ENCODE results near the gene C19orf47. TPM values are rescaled to one million over a fixed set of nuclear protein-coding genes. Genes with fewer than 3 reads are reported as not detected.

The C19orf47 gene
- total RNA-seq, 1 donor from 2014 or later: 25.8 TPM

GRCh38 chr19:40321076-40321475, 27.1 kb downstream of the C19orf47 start:
- no peak for TF ChIP-seq CTCF (IDR thresholded peaks at IDR 0.05; ENCODE audit: partially characterized antibody, unreplicated experiment)
- Mint-ChIP-seq H3K4me1 (ENCODE audit: low read depth, unreplicated experiment) (no peaks in the 10 kb centered on the region), H3K27me3 (ENCODE audit: unreplicated experiment) (peaks cover 2% of the 10 kb centered on the region), H3K27ac (ENCODE audit: unreplicated experiment) (no peak overlapping the region), H3K9me3 (ENCODE audit: unreplicated experiment) (no peaks in the 10 kb centered on the region), H3K4me3 (ENCODE audit: unreplicated experiment) (no peak overlapping the region), H3K36me3 (ENCODE audit: unreplicated experiment) (no peaks in the 10 kb centered on the region)
- no peak for DNase-seq

- Mint-ChIP-seq H3K27ac (ENCODE audit: unreplicated experiment) (no peak overlapping the region), H3K36me3 (ENCODE audit: unreplicated experiment) (no peaks in the 10 kb centered on the region), H3K27me3 (ENCODE audit: unreplicated experiment) (peaks cover 2% of the 10 kb centered on the region), H3K4me3 (ENCODE audit: unreplicated experiment) (no peak overlapping the region), H3K4me1 (ENCODE audit: low read depth, unreplicated experiment) (no peaks in the 10 kb centered on the region), H3K9me3 (ENCODE audit: unreplicated experiment) (no peaks in the 10 kb centered on the region)
- DNase-seq: no peak
- no peak for TF ChIP-seq CTCF (IDR thresholded peaks at IDR 0.05; ENCODE audit: partially characterized antibody, unreplicated experiment)
Measured at GRCh38 chr19:40320558-40320935, 27.6 kb downstream of the C19orf47 start.

- Mint-ChIP-seq H3K27ac (ENCODE audit: unreplicated experiment) (no peak overlapping the region), H3K9me3 (ENCODE audit: unreplicated experiment) (no peaks in the 10 kb centered on the region), H3K27me3 (ENCODE audit: unreplicated experiment) (no peaks in the 10 kb centered on the region), H3K36me3 (ENCODE audit: unreplicated experiment) (no peaks in the 10 kb centered on the region), H3K4me1 (ENCODE audit: low read depth, unreplicated experiment) (no peaks in the 10 kb centered on the region), H3K4me3 (ENCODE audit: unreplicated experiment) (no peak overlapping the region)
- TF ChIP-seq CTCF (IDR thresholded peaks at IDR 0.05; ENCODE audit: partially characterized antibody, unreplicated experiment): no peak
- DNase-seq: no peak
Measured at GRCh38 chr19:40317338-40317737, 30.9 kb downstream of the C19orf47 start.

GRCh38 chr19:40315812-40316470, 32.3 kb downstream of the C19orf47 start:
- no peaks in the 10 kb centered on the region for H3K4me1 Mint-ChIP-seq (ENCODE audit: low read depth, unreplicated experiment)
- no peak overlapping the region for H3K4me3 Mint-ChIP-seq (ENCODE audit: unreplicated experiment)
- no peak for DNase-seq

More at GRCh38 chr19:40315812-40316470, 32.3 kb downstream of the C19orf47 start:
- Mint-ChIP-seq H3K27me3 (ENCODE audit: unreplicated experiment) (no peaks in the 10 kb centered on the region), H3K9me3 (ENCODE audit: unreplicated experiment) (no peaks in the 10 kb centered on the region), H3K36me3 (ENCODE audit: unreplicated experiment) (no peaks in the 10 kb centered on the region), H3K27ac (ENCODE audit: unreplicated experiment) (no peak overlapping the region)
- TF ChIP-seq CTCF (IDR thresholded peaks at IDR 0.05; ENCODE audit: partially characterized antibody, unreplicated experiment): no peak
